Endothelial cell (in vitro differentiated cells): ENCODE data around the gene TBX3. TPM values are rescaled to one million over a fixed set of nuclear protein-coding genes. Genes with fewer than 3 reads are reported as not detected.

Experiments
- DNase-seq: peaks from one replicate; pipeline ENCODE4 v3.0.0; 2021; ENCODE audit warnings: low spot score
- H3K27ac Mint-ChIP-seq: one replicate; pipeline ENCODE4 v1.8.0; 2021; ENCODE audit warnings: mixed read lengths, inconsistent platforms; ENCODE audit not compliant: unreplicated experiment
- H3K27me3 Mint-ChIP-seq: one replicate; pipeline ENCODE4 v1.8.0; 2021; ENCODE audit warnings: mild to moderate bottlenecking, moderate library complexity, mixed read lengths, inconsistent platforms; ENCODE audit not compliant: unreplicated experiment
- H3K36me3 Mint-ChIP-seq: one replicate; pipeline ENCODE4 v1.8.0; 2021; ENCODE audit warnings: mild to moderate bottlenecking, low read depth, mixed read lengths, inconsistent platforms; ENCODE audit not compliant: unreplicated experiment
- H3K4me1 Mint-ChIP-seq: one replicate; pipeline ENCODE4 v1.8.0; 2021; ENCODE audit warnings: mild to moderate bottlenecking, mixed read lengths, inconsistent platforms; ENCODE audit not compliant: unreplicated experiment
- H3K4me3 Mint-ChIP-seq: one replicate; pipeline ENCODE4 v1.8.0; 2021; ENCODE audit warnings: mild to moderate bottlenecking, mixed read lengths, inconsistent platforms; ENCODE audit not compliant: unreplicated experiment
- H3K9me3 Mint-ChIP-seq: one replicate; pipeline ENCODE4 v1.8.0; 2021; ENCODE audit warnings: mixed read lengths, inconsistent platforms; ENCODE audit not compliant: unreplicated experiment
- total RNA-seq: library from RNA; stranded (reverse); fragmentation: NEBNext Ultra II Directional; extraction: Animal tissue kit (Norgen Biotek cat#: 25700); gene quantifications from one replicate; pipeline ENCODE4 v1.2.1, GENCODE V29; 2021; ENCODE audit not compliant: unreplicated experiment
- TF ChIP-seq, protein P1 (sequence below): fragments of 200-600 bp; sonication (generic); IDR thresholded peaks from one replicate; pipeline ENCODE4 v1.5.0; 2021; ENCODE audit warnings: antibody characterized with exemption; ENCODE audit not compliant: unreplicated experiment

The TBX3 gene
- total RNA-seq, 1 donor from 2014 or later, result 0.41 TPM

DNA sequence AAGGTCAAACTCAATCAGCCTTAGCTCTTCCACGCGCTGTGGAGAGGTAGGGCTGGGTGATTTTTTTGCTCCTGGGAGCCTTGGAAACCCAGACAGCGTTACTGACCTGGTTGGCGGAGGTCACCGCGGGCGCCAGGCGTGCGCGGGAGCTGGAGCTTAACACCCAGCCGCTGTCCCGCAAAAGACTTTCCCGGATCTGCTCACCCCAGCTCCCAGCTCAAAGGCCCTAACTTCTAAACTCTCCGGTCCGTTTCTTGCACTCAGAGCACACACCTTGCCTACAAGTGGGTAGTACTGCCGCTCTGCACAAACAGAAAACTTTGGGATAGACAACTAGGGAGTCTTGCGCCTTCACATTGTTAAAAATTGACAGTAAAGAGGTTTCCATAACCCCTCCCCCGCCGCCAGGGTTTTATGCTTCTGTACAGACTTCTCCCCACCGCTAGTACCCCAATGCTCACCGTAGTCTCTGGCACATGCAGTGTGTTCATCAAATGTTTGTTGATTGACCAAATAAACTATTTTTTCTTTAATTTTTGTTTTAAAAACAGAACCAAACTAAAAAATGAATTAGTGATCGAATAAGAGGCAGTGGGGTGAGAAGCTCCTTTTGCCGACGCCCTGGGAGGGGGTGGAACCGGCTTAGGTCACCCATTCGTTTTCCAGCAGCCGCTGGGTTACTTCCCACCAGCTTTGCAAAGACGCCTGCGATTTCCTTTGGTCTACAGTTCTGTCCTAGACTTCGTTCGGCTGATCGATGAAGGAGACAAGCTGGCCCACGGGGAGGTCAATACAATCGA, 12.7 kb upstream of the TBX3 start:
- Mint-ChIP-seq H3K36me3 (no peaks in the 10 kb centered on the region), H3K9me3 (no peaks in the 10 kb centered on the region), H3K4me3 (no peak overlapping the region), H3K27me3 (peaks cover 36% of the 10 kb centered on the region), H3K4me1 (peaks cover 21% of the 10 kb centered on the region), H3K27ac (no peak overlapping the region)
- TF ChIP-seq, protein P1, sequence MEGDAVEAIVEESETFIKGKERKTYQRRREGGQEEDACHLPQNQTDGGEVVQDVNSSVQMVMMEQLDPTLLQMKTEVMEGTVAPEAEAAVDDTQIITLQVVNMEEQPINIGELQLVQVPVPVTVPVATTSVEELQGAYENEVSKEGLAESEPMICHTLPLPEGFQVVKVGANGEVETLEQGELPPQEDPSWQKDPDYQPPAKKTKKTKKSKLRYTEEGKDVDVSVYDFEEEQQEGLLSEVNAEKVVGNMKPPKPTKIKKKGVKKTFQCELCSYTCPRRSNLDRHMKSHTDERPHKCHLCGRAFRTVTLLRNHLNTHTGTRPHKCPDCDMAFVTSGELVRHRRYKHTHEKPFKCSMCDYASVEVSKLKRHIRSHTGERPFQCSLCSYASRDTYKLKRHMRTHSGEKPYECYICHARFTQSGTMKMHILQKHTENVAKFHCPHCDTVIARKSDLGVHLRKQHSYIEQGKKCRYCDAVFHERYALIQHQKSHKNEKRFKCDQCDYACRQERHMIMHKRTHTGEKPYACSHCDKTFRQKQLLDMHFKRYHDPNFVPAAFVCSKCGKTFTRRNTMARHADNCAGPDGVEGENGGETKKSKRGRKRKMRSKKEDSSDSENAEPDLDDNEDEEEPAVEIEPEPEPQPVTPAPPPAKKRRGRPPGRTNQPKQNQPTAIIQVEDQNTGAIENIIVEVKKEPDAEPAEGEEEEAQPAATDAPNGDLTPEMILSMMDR, result no peak
- DNase-seq, result no peak

DNA sequence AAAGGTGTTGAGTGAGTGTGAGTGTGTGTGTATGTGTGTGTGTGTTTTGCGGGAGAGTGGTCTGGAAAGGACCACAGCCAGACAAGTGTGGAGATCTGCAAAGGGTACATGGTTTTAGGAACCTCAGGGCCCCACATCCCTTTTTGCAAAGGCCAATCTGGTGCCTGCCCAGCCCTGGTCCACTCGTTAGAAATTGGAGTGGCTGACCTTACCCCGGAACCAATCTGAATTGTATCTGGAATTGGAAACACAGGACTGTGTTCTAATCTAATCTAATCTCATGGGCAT, 11.3 kb upstream of the TBX3 start:
- DNase-seq, result no peak
- no peak overlapping the region for H3K27ac Mint-ChIP-seq
- no peak overlapping the region for H3K4me3 Mint-ChIP-seq
- no peaks in the 10 kb centered on the region for H3K36me3 Mint-ChIP-seq
- peaks cover 21% of the 10 kb centered on the region for H3K4me1 Mint-ChIP-seq
- no peaks in the 10 kb centered on the region for H3K9me3 Mint-ChIP-seq
- H3K27me3 Mint-ChIP-seq, result peaks cover 42% of the 10 kb centered on the region
- TF ChIP-seq, protein P1, result no peak

GRCh38 chr12:114694436-114695304, 10.7 kb upstream of the TBX3 start:
- DNase-seq, result no peak
- Mint-ChIP-seq H3K4me1 (peaks cover 20% of the 10 kb centered on the region), H3K9me3 (no peaks in the 10 kb centered on the region), H3K36me3 (no peaks in the 10 kb centered on the region), H3K27me3 (peaks cover 44% of the 10 kb centered on the region), H3K4me3 (no peak overlapping the region), H3K27ac (no peak overlapping the region)
- TF ChIP-seq, protein P1, result no peak

DNA sequence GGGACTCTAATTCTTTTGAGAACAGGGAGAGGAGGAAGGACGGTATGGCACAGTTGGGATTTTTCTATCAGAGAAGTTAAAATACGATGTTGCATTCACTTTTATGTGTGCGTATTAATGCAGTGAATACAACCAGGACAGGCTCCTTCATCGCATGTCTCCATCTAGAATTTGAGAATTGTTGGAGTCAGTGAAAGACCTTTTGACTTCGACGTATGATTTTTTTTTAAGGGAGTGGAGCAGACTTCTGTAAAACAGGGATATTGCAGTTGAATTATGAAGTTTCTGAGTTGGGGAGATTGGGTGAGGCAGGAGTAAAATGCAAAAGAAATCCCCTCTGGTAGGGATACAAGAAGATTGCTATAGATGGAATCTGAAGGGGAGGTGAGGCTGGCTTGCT, 9.6 kb upstream of the TBX3 start:
- TF ChIP-seq, protein P1, result no peak
- Mint-ChIP-seq H3K36me3 (no peaks in the 10 kb centered on the region), H3K27me3 (peaks cover 45% of the 10 kb centered on the region), H3K4me1 (peaks cover 31% of the 10 kb centered on the region), H3K27ac (no peak overlapping the region), H3K4me3 (no peak overlapping the region), H3K9me3 (no peaks in the 10 kb centered on the region)
- no peak for DNase-seq

DNA sequence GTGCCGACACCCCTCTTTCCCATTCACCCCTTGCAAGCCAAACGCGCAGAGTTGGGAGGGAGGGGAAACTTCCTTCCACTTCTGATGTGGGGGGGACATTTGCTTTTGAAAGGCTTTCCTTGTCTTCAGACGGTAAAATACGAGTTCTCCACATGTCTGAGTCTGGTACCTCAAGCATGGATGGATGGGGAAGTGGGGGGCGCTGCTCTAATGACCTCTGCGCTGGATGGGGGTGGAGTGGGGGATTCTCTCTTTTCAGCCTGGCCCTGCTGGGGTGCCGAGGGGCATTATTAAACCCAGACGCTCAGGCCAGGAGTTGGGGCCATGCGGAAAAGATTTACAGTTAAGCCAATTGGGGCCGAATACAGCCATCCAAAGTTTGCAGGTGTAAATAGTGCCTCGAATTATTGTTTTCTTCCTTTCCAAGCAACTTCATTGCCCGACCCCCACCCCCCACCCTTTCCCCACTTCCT, 9.1 kb upstream of the TBX3 start:
- Mint-ChIP-seq H3K9me3 (no peaks in the 10 kb centered on the region), H3K4me3 (no peak overlapping the region), H3K36me3 (no peaks in the 10 kb centered on the region), H3K4me1 (peaks cover 31% of the 10 kb centered on the region), H3K27ac (no peak overlapping the region), H3K27me3 (peaks cover 45% of the 10 kb centered on the region)
- no peak for DNase-seq
- TF ChIP-seq, protein P1, result no peak
